ENCODE measurements around the gene SIMC1. TPM values are rescaled to one million over a fixed set of nuclear protein-coding genes. Genes with fewer than 3 reads are reported as not detected.
A peak's percentile ranks its signal among the peaks of the same experiment; 100 is the strongest.
"Not testable (repeated sequence)": the region's sequence is repeated elsewhere in the genome, so short reads cannot be mapped to it uniquely, and the experiment has no call there.

SIMC1 gene
- total RNA-seq, 2 experiments from 2014 or later = 24.6 to 36.9 TPM

DNA sequence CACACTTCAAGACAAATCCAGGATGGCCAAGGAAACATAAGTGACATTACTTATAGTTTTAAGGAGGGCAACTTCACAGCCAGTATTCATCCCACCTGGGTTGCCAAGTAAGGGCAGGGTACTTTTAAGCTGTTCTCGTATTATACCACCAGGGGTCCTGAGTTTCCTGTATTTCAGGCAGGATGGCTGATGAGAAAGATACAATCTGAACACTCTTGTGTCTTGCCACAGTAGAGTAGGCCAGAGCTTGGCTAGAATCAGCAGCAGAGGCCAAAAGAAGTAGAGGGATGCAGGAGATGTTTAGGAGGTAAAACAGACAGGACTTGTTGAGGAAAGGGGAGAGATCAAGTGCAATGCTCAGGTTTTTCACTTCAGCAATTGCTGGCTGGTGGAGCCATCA, 3.1 kb upstream of the SIMC1 start:
- peaks cover 12% of the 10 kb centered on the region for H3K4me1 Mint-ChIP-seq
- H3K36me3 Mint-ChIP-seq = not testable (repeated sequence)

DNA sequence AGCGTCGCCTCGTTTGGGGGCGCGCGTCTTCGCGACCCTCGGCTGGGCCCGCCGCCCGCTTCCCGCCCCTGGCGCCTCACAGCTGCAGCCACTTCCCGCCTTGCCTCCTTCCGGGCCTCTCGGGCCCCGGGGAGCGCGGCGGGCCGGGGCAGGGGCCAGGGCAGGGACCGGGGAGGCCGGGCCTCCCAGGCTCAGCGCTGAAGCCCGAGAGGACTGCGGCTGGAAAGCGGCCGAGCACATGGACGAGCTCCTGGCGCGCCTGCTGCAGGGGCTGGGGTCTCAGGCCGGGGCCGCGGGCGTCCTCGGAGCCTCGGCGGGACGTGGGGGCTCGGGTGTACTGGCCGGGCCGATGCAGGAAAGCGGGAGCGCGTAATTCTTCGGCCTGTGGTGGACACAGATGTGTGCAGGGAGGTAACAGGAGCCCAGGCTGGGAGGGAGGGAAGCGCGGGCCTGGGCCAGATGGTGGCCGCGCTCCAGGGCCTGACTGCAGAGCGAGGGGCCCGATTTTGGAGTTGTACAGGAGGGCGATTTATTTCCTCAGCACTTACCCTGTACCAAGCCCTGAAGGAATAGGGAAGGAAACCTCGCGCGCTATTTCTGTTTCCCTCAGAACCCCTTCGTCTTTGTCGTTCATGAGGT, 540 bp downstream of the SIMC1 start:
- H3K4me3 Mint-ChIP-seq; H3K9me3 Mint-ChIP-seq (ENCODE audit: low read depth); DNase-seq; H3K36me3 Mint-ChIP-seq; H3K27ac Mint-ChIP-seq; H3K27me3 Mint-ChIP-seq; CTCF ChIA-PET: not testable (repeated sequence)
- peaks cover 11% of the 10 kb centered on the region for H3K4me1 Mint-ChIP-seq
- ATAC-seq = peak; percentile 63

More for the DNA sequence above, 3.1 kb upstream of the SIMC1 start:
- not testable (repeated sequence) for H3K9me3 Mint-ChIP-seq (ENCODE audit: low read depth); H3K4me3 Mint-ChIP-seq; H3K27me3 Mint-ChIP-seq; H3K27ac Mint-ChIP-seq
- ATAC-seq (peak; percentile 56), DNase-seq (peak; percentile 44)
- CTCF ChIA-PET = interaction anchor here (0.9 to 1.1 kb wide), 2 partner anchors 120 to 126 kb away, joined by 3 to 4 read pairs; partner anchors contain the start of gene KIAA1191

DNA sequence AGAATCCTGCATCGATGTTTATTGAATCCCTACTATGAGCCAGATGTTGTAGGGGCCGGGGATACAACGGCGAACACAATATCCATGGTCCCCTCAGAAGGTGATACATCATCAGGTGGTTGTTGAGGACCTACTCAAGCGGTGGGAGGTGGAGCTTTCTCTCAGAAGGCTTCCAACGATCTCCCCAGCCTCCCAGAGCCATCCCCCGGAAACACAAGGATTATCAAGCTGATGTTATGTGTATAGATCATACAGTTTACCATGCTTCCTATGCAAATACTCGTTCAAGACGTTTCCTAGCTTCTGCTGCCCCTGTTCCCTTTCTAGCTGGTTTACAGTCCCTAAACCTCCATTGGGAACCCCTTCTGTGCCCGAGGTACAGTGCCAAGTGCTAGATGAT, 1.1 kb downstream of the SIMC1 start:
- DNase-seq; H3K9me3 Mint-ChIP-seq (ENCODE audit: low read depth); H3K27me3 Mint-ChIP-seq; CTCF ChIA-PET; ATAC-seq; H3K27ac Mint-ChIP-seq; H3K36me3 Mint-ChIP-seq; H3K4me3 Mint-ChIP-seq: not testable (repeated sequence)
- H3K4me1 Mint-ChIP-seq = peaks cover 11% of the 10 kb centered on the region

DNA sequence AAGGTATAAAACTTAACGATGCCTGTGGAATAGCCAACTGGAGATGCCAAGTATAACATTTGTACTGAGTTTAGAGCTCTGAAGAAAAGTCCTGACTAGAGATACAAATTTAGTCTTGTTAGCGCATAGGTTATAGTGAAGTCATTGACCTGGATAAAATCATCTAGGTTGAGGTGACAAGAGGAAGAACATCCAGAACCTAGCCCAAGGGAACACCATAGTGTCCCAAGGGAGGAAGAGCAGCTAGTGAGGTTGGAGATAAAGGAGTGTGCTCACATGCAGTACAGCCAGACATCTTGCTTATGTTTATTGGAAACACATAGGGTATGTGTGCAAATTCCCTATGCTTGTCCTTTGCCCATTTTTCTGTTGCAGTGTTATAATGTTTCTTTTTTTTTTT, 6.1 kb downstream of the SIMC1 start:
- H3K9me3 Mint-ChIP-seq (ENCODE audit: low read depth); H3K4me1 Mint-ChIP-seq; H3K27me3 Mint-ChIP-seq; DNase-seq; H3K27ac Mint-ChIP-seq; ATAC-seq; H3K4me3 Mint-ChIP-seq; H3K36me3 Mint-ChIP-seq; CTCF ChIA-PET: not testable (repeated sequence)

DNA sequence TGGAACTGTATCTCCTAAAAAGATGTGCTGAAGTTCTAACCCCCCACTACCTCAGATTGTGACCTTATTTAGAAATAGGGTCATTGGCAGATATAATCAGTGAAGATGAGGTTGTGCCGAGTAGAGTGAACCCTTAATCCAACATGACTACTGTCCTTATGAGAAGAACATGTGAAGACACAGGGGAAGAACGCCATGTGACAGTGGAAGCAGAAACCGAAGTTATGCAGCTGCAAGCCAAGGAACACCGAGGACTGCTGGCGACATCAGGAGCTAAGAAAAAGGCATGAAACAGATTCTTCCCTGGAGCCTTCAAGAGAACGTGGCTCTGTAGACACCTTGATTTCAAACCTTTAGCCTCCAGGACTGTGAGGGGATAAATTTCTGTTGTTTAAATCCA, 6.8 kb downstream of the SIMC1 start:
- CTCF ChIA-PET; DNase-seq; H3K36me3 Mint-ChIP-seq; H3K4me1 Mint-ChIP-seq; H3K27ac Mint-ChIP-seq; H3K27me3 Mint-ChIP-seq; ATAC-seq; H3K4me3 Mint-ChIP-seq; H3K9me3 Mint-ChIP-seq (ENCODE audit: low read depth): not testable (repeated sequence)

DNA sequence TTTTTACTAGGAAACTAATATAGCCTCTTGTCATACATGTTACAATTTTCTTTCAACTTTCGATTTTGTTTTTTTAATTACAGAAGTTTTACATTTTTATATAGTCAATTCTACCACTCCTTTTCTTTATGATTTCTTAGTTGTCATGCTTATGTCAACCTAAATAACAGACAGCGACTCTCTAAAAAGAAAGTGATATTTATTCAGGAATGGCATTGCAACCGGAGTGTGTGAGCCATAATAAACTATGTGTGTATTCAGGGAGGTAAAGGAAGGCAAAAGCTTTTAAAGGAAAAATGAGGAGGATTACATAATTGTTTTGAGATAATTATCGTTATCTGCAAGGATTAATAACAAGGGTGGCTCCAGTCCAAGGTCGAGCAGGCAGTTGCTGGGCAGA, 7.3 kb downstream of the SIMC1 start:
- DNase-seq; H3K4me3 Mint-ChIP-seq; H3K9me3 Mint-ChIP-seq (ENCODE audit: low read depth); H3K36me3 Mint-ChIP-seq; H3K27me3 Mint-ChIP-seq; H3K27ac Mint-ChIP-seq; H3K4me1 Mint-ChIP-seq; CTCF ChIA-PET; ATAC-seq: not testable (repeated sequence)

DNA sequence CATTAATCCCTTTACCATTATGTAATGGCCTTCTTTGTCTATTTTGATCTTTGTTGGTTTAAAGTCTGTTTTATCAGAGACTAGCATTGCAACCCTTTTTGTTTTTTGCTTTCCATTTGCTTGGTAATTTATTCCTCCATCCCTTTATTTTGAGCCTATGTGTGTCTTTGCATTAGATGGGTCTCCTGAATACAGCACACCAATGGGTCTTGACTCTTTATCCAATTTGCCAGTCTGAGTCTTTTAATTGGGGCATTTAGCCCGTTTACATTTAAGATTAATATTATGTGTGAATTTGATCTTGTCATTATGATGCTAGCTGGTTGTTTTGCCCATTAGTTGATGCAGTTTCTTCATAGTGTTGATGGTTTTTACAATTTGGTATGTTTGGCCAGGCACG, 12.5 kb downstream of the SIMC1 start:
- ATAC-seq; H3K27me3 Mint-ChIP-seq; H3K36me3 Mint-ChIP-seq; H3K4me3 Mint-ChIP-seq; H3K27ac Mint-ChIP-seq; H3K9me3 Mint-ChIP-seq (ENCODE audit: low read depth); CTCF ChIA-PET; DNase-seq; H3K4me1 Mint-ChIP-seq: not testable (repeated sequence)

DNA sequence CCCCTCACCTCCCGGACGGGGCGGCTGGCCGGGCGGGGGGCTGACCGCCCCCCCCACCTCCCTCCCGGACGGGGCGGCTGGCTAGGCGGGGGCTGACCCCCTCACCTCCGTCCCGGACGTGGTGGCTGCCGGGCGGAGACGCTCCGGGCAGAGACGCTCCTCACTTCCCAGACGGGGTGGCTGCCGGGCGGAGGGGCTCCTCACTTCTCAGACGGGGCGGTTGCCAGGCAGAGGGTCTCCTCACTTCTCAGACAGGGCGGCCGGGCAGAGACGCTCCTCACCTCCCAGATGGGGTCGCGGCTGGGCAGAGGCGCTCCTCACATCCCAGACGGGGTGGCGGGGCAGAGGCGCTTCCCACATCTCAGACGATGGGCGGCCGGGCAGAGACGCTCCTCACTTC, 13.9 kb downstream of the SIMC1 start:
- DNase-seq; H3K4me3 Mint-ChIP-seq; H3K27me3 Mint-ChIP-seq; H3K27ac Mint-ChIP-seq; CTCF ChIA-PET; H3K9me3 Mint-ChIP-seq (ENCODE audit: low read depth); H3K4me1 Mint-ChIP-seq; ATAC-seq; H3K36me3 Mint-ChIP-seq: not testable (repeated sequence)

DNA sequence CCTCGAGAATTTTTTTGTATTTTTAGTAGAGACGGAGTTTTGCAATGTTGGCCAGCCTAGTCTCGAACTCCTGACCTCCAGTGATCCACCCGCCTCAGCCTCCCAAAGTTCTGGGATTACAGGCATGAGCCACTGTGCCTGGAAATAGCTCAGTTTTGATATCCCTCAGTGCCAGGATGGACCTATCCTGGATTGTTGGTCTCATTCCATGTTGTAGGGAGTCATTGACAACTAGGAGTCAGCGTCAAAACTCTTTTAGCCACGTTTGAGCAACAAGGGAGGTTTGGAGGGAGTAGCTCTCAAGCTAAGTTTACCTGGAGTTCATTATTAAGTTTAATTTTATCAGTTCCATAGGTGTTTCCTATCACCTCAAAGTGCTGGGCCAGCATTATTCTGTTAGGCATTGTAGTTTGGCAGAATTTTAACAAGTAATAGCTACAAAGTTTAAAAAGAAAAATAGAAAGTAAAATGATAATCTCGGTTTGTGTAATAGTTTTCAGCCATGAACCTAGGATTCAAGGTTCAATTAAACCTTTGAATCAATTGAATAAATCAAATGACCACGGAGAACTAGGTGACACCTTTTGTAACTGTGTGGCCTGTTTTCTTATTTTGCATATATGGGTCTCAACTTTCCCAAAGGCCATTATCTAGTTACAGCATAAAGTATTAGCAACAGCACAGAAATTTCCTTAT, 15.3 kb downstream of the SIMC1 start:
- H3K27me3 Mint-ChIP-seq; H3K4me3 Mint-ChIP-seq; H3K36me3 Mint-ChIP-seq; H3K27ac Mint-ChIP-seq; H3K9me3 Mint-ChIP-seq (ENCODE audit: low read depth); ATAC-seq; H3K4me1 Mint-ChIP-seq; CTCF ChIA-PET; DNase-seq: not testable (repeated sequence)

DNA sequence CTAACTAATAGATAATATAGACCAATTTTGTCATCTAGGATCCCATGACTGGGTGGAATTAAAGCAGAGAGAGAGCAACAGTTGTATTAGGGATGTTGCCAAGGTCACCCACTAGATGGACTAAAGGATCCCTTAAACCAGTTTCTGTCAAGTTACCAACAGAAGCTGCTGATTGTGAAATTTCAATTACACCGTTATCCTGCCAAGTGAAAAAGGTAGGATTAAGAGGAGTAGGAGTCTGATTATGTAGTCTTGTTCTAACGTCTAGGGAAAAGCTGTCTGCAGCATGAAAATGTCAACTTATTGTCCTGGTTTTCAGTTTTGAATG, 15.8 kb downstream of the SIMC1 start:
- H3K4me3 Mint-ChIP-seq; ATAC-seq; H3K4me1 Mint-ChIP-seq; H3K9me3 Mint-ChIP-seq (ENCODE audit: low read depth); H3K27ac Mint-ChIP-seq; CTCF ChIA-PET; H3K27me3 Mint-ChIP-seq; DNase-seq; H3K36me3 Mint-ChIP-seq: not testable (repeated sequence)

DNA sequence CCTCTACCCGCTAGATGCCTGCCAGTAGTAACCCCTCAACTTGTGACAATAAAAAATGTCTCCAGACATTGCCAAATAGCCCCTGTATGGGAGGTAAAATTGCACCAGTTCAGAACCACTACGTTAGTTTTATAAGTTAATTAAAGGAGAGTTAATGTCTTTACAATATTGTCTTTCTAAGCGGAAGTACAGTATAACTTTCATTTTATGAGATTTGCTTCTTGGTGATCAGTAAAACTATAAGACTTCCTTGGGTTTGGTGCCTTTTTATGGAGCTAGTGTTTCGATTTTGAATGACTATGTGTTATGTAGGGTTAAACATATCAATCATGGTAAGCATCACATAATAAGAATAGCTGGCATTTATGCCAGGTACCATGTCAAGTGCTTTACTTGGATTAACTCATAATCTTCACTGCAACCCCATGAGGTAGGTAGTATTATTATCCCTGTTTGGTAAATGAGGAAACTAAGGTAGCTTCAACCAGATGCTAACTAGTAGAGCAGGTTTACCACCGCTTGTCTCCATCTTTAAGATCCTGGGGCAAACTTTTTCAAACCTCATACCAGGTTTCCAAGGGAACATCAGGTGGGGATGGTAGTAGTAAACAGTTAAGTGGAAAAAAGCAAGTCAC, 19.8 kb downstream of the SIMC1 start:
- CTCF ChIA-PET; H3K4me3 Mint-ChIP-seq; H3K4me1 Mint-ChIP-seq; H3K9me3 Mint-ChIP-seq (ENCODE audit: low read depth); H3K36me3 Mint-ChIP-seq; H3K27me3 Mint-ChIP-seq; DNase-seq; ATAC-seq; H3K27ac Mint-ChIP-seq: not testable (repeated sequence)

DNA sequence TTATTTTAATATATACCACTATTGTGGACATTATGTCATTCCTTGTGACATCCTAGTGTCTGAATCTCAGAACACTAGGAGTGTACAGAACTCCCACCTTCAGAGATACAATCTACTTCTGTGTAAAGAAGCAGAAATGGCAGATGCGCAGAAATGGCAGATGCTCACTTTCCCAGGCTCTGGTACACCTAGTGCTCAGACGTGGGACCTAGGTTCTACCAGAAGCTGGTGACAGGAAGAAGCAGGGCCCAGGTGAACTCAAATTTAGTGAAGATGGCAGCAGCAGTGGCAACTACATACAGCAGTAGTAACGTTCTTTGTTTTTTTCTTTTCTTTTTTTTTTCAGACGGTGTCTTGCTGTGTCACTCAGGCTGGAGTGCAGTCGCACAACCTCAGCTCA, 22.5 kb downstream of the SIMC1 start:
- H3K4me1 Mint-ChIP-seq; DNase-seq; H3K27ac Mint-ChIP-seq; H3K9me3 Mint-ChIP-seq (ENCODE audit: low read depth); CTCF ChIA-PET; H3K4me3 Mint-ChIP-seq; H3K27me3 Mint-ChIP-seq; ATAC-seq: not testable (repeated sequence)
- H3K36me3 Mint-ChIP-seq = peaks cover 23% of the 10 kb centered on the region

DNA sequence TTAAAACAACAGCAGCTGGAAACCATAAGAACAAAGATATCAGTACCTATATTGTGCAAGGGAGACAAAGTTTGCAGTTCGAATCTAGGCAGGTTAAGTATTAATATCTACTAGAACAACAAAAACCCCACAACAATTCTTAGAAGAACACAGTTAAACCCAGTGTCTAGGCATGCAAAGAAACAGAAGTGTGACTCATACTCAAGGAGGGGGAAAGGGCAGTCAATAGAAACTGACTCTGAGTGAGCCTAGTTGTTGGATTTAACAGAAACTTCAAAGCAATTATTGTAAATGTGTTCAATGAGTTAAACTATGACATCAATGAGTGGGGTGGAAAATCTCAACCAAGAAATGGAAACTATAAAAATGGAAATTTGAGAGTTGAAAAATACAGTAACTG, 28.2 kb downstream of the SIMC1 start:
- peak; percentile 42 for ATAC-seq
- not testable (repeated sequence) for H3K27me3 Mint-ChIP-seq

DNA sequence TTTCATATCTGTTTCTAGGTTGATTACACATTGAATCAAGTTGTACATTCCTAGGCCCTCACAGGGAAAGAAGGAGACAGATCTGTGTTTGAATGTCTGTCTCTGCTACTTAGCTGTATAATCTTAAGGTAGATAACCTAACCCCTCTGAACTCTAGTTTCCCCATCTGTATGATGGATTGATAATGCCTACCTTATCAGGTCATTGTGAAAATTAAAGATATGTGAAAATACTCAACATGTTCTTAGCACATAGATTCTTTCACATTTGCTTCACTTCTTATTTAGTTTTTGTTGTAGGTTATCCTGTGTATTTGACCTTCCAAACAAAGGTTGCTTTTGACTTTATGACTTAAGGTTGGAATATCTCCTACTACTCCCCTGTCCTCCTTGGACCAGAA, 50.8 kb downstream of the SIMC1 start:
- CTCF ChIA-PET; H3K27me3 Mint-ChIP-seq; H3K36me3 Mint-ChIP-seq; H3K27ac Mint-ChIP-seq; H3K4me3 Mint-ChIP-seq; ATAC-seq; DNase-seq; H3K4me1 Mint-ChIP-seq; H3K9me3 Mint-ChIP-seq (ENCODE audit: low read depth): not testable (repeated sequence)

More for the DNA sequence above, 28.2 kb downstream of the SIMC1 start:
- H3K27ac Mint-ChIP-seq; H3K4me3 Mint-ChIP-seq; H3K4me1 Mint-ChIP-seq; H3K9me3 Mint-ChIP-seq (ENCODE audit: low read depth); CTCF ChIA-PET; DNase-seq: not testable (repeated sequence)
- H3K36me3 Mint-ChIP-seq = peaks cover 23% of the 10 kb centered on the region
